Frontal cortex (tissue), 4 donors: ENCODE measurements around the gene CCDC157. TPM values are rescaled to one million over a fixed set of nuclear protein-coding genes. Genes with fewer than 3 reads are reported as not detected.

Experiments used
- DNase-seq, 2 donors: peaks; one replicate each; pipeline ENCODE4 v3.0.0; 2012; ENCODE audit warnings: low spot score in 2 of 2
- FAIRE-seq: peaks from 2 replicates; lab custom pipeline; 2012; peaks lifted over from hg19 to GRCh38; lab: Jason Lieb, UNC
- small RNA-seq: library from RNA; depleted of rRNA; stranded (forward); fragments of <200 nt; gene quantifications from one replicate; pipeline ENCODE3, GENCODE V24; 2014
- total RNA-seq: library from RNA; depleted of rRNA; stranded (reverse); fragments of >200 nt; gene quantifications from one replicate; pipeline ENCODE4 v1.2.3, GENCODE V29; 2014
- donor health status: control.
- donor health status: control.
- donor health status: control.

CCDC157 gene
- total RNA-seq, 1 donor from 2014 or later = 5.3 TPM

- no peak for FAIRE-seq
- DNase-seq = peak; percentile 63 to 72
Observed at GRCh38 chr22:30425616-30426387, 69.0 kb downstream of the CCDC157 start, which contains the start of gene MTFP1. Gene MTFP1 (plus strand): TSS chr22:30425768. CDS start chr22:30425880, 112 bp downstream.

Small RNA genes within 50 kb of the gene (small RNA-seq; reads per million reads assigned to genes)
- not detected for gene AC004832.3
- gene RNU6-564P = not detected

Other genes with a start within 250 kb of the CCDC157 start
- gene LIF, start 110.2 kb upstream of the CCDC157 start, total RNA-seq = not detected
- 0.41 TPM for gene OSM, start 90.2 kb upstream of the CCDC157 start, total RNA-seq
- 2.4 TPM for gene CASTOR1, start 67.5 kb upstream of the CCDC157 start, total RNA-seq
- 10.6 TPM for gene TBC1D10A, start 30.1 kb upstream of the CCDC157 start, total RNA-seq
- gene SF3A1, start 113 bp upstream of the CCDC157 start, total RNA-seq = 13.9 TPM
- 22.4 TPM for gene RNF215, start 30.4 kb downstream of the CCDC157 start, total RNA-seq
- gene SEC14L2, start 40.0 kb downstream of the CCDC157 start, total RNA-seq = 6.5 TPM
- 0.41 TPM for gene MTFP1, start 68.8 kb downstream of the CCDC157 start, total RNA-seq
- not detected for gene SEC14L3, start 115.0 kb downstream of the CCDC157 start, total RNA-seq
- gene SEC14L4, start 148.7 kb downstream of the CCDC157 start, total RNA-seq = not detected
- 0.82 TPM for gene SEC14L6, start 189.7 kb downstream of the CCDC157 start, total RNA-seq
- gene GAL3ST1, start 217.7 kb downstream of the CCDC157 start, total RNA-seq = 1.2 TPM
- 52.2 TPM for gene PES1, start 234.9 kb downstream of the CCDC157 start, total RNA-seq